Measurements from ENCODE around the gene RMND1. TPM values are rescaled to one million over a fixed set of nuclear protein-coding genes. Genes with fewer than 3 reads are reported as not detected.
"Not testable (repeated sequence)": the region's sequence is repeated elsewhere in the genome, so short reads cannot be mapped to it uniquely, and the experiment has no call there.

Gene RMND1
- total RNA-seq, 1 donor from 2014 or later = 14.9 TPM

DNA sequence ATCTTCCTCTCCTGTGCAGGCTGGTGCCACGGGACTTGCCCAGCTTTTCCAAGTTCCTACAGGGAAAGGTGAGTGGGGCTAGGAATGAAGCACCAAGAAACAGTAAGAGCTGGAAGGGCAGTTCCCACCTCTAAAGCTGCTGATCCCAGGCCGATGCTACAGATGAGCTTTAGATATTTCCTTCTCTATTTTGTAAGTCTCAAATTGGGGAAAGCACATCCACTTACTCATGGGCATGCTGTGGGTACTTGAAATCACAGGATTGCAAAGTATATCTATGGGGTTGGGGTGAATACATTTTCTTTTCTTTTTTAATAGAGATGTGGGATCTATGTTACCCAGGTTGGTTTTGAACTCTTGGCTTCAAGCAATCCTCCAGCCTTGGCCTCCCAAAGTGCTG lies 63.7 kb downstream of the RMND1 start:
- intact Hi-C loops (cut with micrococcal nuclease) = loop anchor here (10.0 kb wide), 1 partner anchor 1383 kb away; no protein-coding TSS in a partner anchor

GRCh38 chr6:151387175-151387970 lies 64.6 kb downstream of the RMND1 start:
- intact Hi-C loops (cut with micrococcal nuclease) = loop anchor here (10.0 kb wide), 1 partner anchor 1383 kb away; no protein-coding TSS in a partner anchor

DNA sequence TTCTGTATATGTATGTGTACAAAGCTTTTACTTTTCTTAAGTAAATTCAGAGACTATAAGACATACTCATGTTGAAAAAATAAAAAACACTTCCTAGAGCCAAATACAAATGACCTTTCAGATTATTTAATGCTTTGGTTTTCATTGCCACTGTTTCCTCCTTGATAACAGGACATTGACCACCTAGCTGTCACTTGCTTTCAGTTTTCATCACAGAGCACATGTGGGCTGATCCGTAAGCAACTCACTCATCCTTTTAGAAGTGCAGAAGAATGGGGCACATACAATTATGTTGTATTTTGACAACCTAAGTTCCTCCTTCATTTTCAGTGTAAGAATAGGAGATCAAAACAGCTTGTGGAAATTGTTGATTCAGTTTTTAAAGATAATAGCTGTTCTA lies 66.7 kb downstream of the RMND1 start:
- intact Hi-C loops (cut with micrococcal nuclease) = loop anchor here (1.0 to 10.0 kb wide), 2 partner anchors 13 to 1380 kb away; no protein-coding TSS in a partner anchor

DNA sequence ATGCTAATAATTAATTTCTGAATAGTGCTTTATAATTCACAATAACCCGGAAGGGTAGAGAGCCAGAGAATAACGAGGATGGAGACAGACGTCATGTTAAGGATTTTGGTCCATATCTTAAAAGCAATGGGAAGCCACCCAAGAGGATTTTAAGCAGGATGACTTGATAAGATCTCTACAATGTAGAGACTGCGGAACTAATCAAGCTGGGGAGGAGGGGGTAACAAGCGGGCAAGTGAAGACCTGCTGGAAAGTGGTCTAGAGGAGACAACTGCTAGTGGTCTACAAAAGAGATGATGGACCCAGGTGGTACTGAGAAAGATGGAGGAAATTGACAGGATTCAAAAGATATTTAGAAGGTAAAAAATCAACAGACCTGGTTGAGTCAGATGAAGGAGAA lies 67.8 kb downstream of the RMND1 start:
- intact Hi-C loops (cut with micrococcal nuclease) = loop anchor here (10.0 kb wide), 1 partner anchor 1379 kb away; no protein-coding TSS in a partner anchor

GRCh38 chr6:151382631-151383030 lies 69.3 kb downstream of the RMND1 start:
- intact Hi-C loops (cut with micrococcal nuclease) = loop anchor here (10.0 kb wide), 1 partner anchor 1378 kb away; no protein-coding TSS in a partner anchor

DNA sequence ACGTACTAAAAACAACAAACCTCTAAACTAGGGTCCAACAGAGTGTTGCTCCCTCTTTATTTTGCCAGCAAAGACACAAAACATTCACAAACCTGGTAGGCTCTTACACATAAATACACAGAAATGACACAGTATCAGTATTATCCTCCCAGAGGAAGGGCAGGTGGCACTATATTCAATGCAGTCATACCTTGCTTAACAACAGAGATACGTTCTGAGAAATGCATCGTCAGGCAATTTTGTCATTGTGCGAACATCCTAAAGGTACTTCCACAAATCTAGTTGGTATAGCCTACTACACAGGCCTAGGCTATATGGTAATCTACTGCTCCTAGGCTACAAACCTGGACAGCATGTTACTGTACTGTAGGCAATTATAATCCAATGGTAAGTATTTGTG lies 70.2 kb downstream of the RMND1 start:
- intact Hi-C loops (cut with micrococcal nuclease) = loop anchor here (10.0 kb wide), 1 partner anchor 1377 kb away; no protein-coding TSS in a partner anchor

DNA sequence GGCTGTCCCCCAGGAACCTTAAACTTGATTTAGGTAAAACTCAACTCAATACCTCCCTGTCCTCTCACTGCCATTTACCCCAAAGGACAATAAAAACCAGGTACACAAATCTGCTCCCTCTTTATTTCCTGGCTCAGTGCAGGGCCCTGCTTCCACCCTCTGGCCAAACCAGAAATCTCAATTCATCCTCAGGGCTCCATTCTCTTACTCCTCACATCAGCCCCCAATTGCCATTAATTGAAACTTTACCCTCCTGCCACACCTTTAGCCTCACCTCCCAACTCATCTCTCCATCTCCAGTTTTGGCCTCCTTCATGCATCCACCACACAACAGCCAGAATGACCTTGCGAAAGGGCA lies 71.1 kb downstream of the RMND1 start:
- intact Hi-C loops (cut with micrococcal nuclease) = loop anchor here (1.0 to 10.0 kb wide), 2 partner anchors 9 to 1376 kb away; no protein-coding TSS in a partner anchor

DNA sequence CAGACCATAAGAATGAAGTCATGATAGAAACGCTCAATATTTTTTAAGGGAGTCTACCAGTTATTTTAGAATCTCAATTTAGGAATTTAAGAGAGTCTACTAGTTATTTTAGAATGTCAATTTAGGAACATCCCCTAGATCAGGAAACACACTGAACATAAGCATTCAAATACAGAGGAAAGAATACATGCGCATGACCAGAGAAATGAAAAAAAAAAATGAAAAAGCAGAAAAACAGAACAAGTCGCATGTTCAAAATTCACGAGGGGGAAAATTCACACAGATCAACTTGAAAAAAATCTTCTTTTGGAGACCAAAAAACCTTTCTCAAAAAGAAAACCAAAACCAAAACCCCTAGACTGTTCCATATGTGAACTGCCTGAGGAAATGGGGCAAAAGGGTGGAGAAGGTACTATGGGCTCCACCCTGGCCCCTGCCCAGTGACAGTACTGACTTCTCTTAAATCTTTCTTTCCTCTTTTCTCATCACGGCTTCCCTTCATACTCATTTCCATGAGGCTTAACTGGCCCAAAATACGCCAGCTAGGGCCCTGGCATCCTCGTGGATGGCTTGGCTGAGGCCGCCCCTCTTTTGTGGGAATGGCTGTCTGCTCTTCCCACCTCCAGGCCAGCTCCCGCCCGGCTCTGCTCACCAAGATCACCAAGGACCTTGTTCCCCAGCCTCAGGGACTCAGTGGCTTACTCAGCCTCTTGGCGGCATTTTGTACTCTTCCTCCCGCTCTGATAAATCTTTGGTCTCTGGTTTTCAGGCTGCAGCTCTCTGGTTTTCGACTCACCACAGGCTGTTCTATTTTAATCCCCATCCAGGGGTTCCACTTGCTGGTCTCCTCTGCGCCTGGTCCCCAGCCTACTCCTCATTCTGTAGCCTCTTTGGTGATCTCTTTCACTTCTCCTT lies 71.7 kb downstream of the RMND1 start:
- intact Hi-C loops (cut with micrococcal nuclease) = loop anchor here (1.0 to 10.0 kb wide), 2 partner anchors 10 to 1375 kb away; no protein-coding TSS in a partner anchor

GRCh38 chr6:151377095-151377494 lies 74.8 kb downstream of the RMND1 start:
- intact Hi-C loops (cut with micrococcal nuclease) = no loop called here

DNA sequence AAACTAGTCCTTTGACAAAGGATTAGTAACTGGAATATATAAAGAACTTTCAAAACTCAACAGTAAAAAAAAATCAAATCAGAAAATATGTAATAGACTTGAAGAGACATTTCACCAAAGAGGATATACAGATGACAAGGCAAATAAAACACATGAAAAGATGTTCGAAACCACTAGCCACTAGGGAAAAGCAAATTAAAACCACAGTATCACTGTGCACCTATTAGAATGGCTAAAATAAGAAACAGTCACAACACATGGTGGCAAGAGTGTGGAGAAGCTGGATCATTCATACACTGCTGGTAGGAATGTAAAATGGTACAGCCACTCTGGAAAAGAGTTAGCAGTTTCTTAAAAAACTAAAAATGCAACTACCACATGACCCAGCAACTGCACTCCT lies 75.5 kb downstream of the RMND1 start:
- intact Hi-C loops (cut with micrococcal nuclease) = no loop called here

GRCh38 chr6:151375833-151376232 lies 76.1 kb downstream of the RMND1 start:
- intact Hi-C loops (cut with micrococcal nuclease) = loop anchor here (2.0 kb wide), 1 partner anchor 15 kb away; the partner anchor contains the start of gene ZBTB2

DNA sequence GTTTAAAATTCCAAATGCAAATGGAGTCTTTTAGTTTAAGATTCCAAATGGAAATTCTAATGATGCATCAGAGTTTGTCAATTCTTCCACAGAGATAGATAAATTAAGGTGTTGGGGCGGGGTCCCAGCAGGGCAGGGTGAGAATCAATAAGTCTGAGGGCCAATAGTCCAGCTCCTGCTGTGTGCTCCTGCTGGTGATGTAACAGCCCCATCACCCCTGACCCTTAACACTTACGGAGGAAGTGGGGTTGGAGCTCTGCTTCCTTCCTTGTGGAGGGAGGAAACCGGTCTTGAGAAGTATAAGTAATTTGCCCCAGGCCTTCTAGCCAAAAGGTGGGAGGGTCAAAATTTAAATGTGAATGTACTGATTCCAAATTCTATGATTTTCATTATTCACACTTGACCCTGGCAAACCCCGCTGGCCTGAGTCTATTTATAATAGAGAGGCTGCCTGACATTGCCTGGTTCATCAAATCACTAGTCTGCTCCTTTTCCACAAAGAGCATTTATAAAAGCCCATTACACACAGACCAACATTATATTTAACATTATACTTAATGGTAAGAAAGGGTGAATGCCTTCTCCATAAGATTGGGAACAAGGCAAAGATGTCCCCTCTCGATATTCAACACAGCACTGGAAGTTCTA lies 77.8 kb downstream of the RMND1 start:
- intact Hi-C loops (cut with micrococcal nuclease) = loop anchor here (2.0 kb wide), 1 partner anchor 17 kb away; the partner anchor contains the start of gene ZBTB2

- intact Hi-C loops (cut with micrococcal nuclease) = loop anchor here (1.0 kb wide), 1 partner anchor 13 kb away; no protein-coding TSS in a partner anchor
Measured at GRCh38 chr6:151372164-151372563, 79.8 kb downstream of the RMND1 start.

DNA sequence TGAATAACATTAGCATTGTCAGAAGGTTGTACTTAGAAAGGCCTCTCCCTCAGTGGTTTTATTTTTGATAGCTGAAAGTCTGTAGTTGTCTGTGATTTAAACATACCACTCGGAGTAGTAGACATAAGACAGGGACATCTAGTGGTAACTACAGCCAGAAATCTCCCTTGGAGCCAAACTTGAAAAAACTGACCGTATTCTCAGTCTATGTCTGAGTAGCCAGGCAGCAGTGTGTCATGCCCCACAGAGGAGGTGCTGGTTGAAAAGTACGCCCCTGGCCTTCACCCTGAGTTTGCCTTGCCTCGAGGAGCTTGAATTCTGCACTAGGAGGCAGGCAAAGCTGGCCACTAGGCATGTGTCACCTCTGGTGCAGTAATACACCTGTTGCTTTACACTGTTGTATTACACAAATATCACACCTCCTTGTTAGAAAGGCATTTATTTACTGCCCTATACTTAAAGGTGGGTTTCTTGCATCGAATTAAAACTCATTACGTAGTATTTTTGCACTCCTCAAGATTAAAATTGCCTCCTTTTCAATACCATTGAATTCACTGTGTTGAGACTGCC lies 81.3 kb downstream of the RMND1 start:
- intact Hi-C loops (cut with micrococcal nuclease) = no loop called here

- intact Hi-C loops (cut with micrococcal nuclease) = no loop called here
Measured at GRCh38 chr6:151365233-151365632, 86.7 kb downstream of the RMND1 start.

DNA sequence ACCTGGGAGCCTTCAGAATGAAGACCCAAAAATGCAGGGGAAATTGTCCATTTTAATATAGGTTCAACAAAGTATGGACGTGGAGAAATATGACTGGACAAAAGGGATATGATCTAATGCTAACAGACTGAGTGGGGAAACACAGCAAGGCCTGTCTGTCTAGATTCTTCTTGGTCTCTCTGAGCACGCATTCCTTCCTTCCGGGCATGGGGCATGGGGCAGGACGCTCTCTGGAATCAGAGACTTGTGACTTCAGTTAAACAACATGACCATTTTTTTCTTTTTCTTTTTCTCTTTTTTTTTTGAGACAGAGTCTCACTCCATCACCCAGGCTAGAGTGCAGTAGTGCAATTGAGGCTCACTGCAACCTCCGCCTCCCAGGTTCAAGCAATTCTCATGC lies 92.4 kb downstream of the RMND1 start:
- intact Hi-C loops (cut with micrococcal nuclease) = no loop called here

GRCh38 chr6:151358475-151358874 lies 93.5 kb downstream of the RMND1 start:
- intact Hi-C loops (cut with micrococcal nuclease) = no loop called here

GRCh38 chr6:151357758-151358436 lies 94.0 kb downstream of the RMND1 start:
- intact Hi-C loops (cut with micrococcal nuclease) = no loop called here

DNA sequence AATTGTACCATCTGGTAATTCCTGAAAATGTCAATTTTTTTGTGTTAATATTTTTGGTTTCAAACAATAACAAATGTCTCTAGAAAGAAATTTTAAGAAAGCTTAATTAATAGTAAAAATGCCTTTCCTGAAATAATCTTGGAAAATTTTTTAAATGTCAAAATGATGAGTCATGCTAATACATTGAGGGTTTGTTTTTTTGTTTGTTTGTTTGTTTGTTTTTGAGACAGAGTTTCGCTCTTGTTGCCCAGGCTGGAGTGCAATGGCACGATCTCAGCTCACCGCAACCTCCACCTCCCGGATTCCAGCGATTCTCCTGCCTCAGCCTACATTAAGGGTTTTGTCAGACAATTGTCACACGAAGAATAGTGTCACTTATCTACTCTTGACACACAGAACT lies 94.9 kb downstream of the RMND1 start:
- intact Hi-C loops (cut with micrococcal nuclease) = not testable (repeated sequence)
